Ovary (tissue), 9 donors: ENCODE measurements around the gene CMTM7. TPM values are rescaled to one million over a fixed set of nuclear protein-coding genes. Genes with fewer than 3 reads are reported as not detected.

Source experiments
- DNase-seq, 5 donors: peaks; one replicate each; pipeline ENCODE4 v3.0.0-alpha.2; 2019 to 2020
- H3K27ac ChIP-seq, 2 donors: fragments of 200-600 bp; one replicate each; pipeline versions ENCODE4 v1.5.1 to v1.8.0; 2019 to 2022
- H3K27me3 ChIP-seq: fragments of 200-600 bp; one replicate; pipeline ENCODE4 v1.8.0; 2022
- H3K36me3 ChIP-seq: fragments of 200-600 bp; sonication (generic); one replicate; pipeline ENCODE4 v1.5.1; 2019
- H3K4me1 ChIP-seq: one replicate; pipeline ENCODE4 v1.8.1; 2013; ENCODE audit warnings: mild to moderate bottlenecking, moderate library complexity; ENCODE audit not compliant: insufficient read depth
- H3K4me3 ChIP-seq: fragments of 200-600 bp; sonication (generic); one replicate; pipeline ENCODE4 v1.5.1; 2017
- H3K9me3 ChIP-seq, 2 donors: fragments of 200-600 bp in 1 of 2; sonication (generic) in 1 of 2; one replicate each; pipeline versions ENCODE4 v1.5.1 to v1.8.1; 2013 to 2019; ENCODE audit warnings: mild to moderate bottlenecking in 1 of 2, moderate library complexity in 1 of 2
- CTCF ChIP-seq, 3 donors: fragments of 450-650 bp in 2 of 3; fragments of 200-600 bp in 1 of 3; IDR thresholded peaks; one replicate each; pipeline versions ENCODE4 v1.5.1 to v1.8.0; 2016 to 2022; ENCODE audit warnings: antibody characterized with exemption in 3 of 3, mild to moderate bottlenecking in 1 of 3
- EP300 ChIP-seq: sonication (generic); formaldehyde crosslinking; IDR thresholded peaks from one replicate; pipeline ENCODE4 v1.6.1; 2017; ENCODE audit warnings: antibody characterized with exemption
- POLR2A ChIP-seq: fragments of 450-650 bp; IDR thresholded peaks from one replicate; pipeline ENCODE4 v1.6.1; 2017; ENCODE audit warnings: antibody characterized with exemption, mild to moderate bottlenecking, moderate library complexity
- WGBS, 3 donors: extraction: QIAGEN DNeasy Blood & Tissue Kit in 1 of 3; methylation state at CpG; one replicate each; pipeline versions ENCODE4 v1.1.5 to v1.1.7; 2013 to 2017; 5-methylcytosine and 5-hydroxymethylcytosine counted together
- intact Hi-C, 4 donors: fragments of 100-400 bp; cut with DNase I; formaldehyde crosslinking; loops; one replicate each; pipeline versions ENCODE4 v1.11.0 to v1.15.1; 2022 to 2023
- polyA plus RNA-seq, 2 donors: library from polyadenylated mRNA; stranded (reverse); fragments of 200-250 nt in 1 of 2; fragments of 350-450 nt in 1 of 2; fragmentation: Illumina TruSeq in 1 of 2; extraction: RNeasy Lipid Tissue Mini Kit (QIAGEN cat#74804) in 1 of 2; gene quantifications; one replicate each; pipeline ENCODE4 v1.2.3, GENCODE V29; 2013 to 2014
- total RNA-seq, 7 donors: library from RNA; depleted of rRNA in 2 of 7; stranded (reverse); fragments of >200 nt in 2 of 7; fragmentation: NEBNext Ultra II Directional in 3 of 7; extraction: Animal tissue kit (Norgen Biotek cat#: 25700) in 3 of 7; gene quantifications; one replicate each; pipeline versions ENCODE4 v1.1.0 to v1.2.4, GENCODE V29; 2016 to 2023
- donor health status: DM: no; HTN: no; CAD: no; lungs with moderate emphysema.
- donor health status: DM: no; HTN: no; CAD: no.
- donor health status: Bipolar disorder and iron deficiency.
- donor health status: DM: yes; HTN: yes; CAD: no.
- donor health status: DM: no; HTN: no; CAD: no.
- donor health status: DM: yes; HTN: yes; CAD: no.

Gene CMTM7
- total and polyA plus RNA-seq, 9 donors, result 2.7 to 63.4 (median 7.6) TPM

GRCh38 chr3:32498252-32498651, 106.6 kb downstream of the CMTM7 start:
- H3K4me1 ChIP-seq, result peaks cover 1% of the 10 kb centered on the region
- TF ChIP-seq POLR2A (no peak), EP300 (no peak), CTCF (IDR thresholded peaks at IDR 0.05) (no peak)
- WGBS, 3 donors, result 90 to 97% (median 92%) methylated on average over 3 of the region's 3 CpGs
- no peaks in the 10 kb centered on the region for H3K9me3 ChIP-seq
- H3K27me3 ChIP-seq, result no peaks in the 10 kb centered on the region
- DNase-seq, result no peak
- H3K4me3 ChIP-seq, result no peak overlapping the region
- H3K36me3 ChIP-seq, result no peaks in the 10 kb centered on the region
- no peak overlapping the region for H3K27ac ChIP-seq
- intact Hi-C loops, result no loop called here

DNA sequence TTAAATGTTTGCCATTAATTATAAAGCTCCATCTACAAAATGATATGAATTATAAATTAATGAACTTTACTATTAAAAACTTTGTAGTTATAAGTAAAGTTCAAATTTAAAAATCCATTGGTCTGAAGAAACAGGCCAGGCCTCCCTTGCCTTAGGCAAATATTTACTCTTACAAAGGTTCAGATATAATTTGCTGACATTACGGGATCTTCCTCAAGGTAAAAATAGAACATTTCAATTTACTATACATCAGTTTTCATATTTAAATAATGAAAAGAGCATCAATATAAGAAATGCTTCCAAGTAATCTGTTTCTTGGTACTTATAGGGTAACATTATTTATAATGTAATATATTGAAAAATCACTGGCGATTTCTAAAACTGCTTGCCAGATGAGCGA, 107.3 kb downstream of the CMTM7 start:
- intact Hi-C loops, result no loop called here
- Histone ChIP-seq H3K27me3 (no peaks in the 10 kb centered on the region), H3K4me1 (peaks cover 1% of the 10 kb centered on the region), H3K4me3 (no peak overlapping the region), H3K9me3 (no peaks in the 10 kb centered on the region), H3K36me3 (no peaks in the 10 kb centered on the region), H3K27ac (no peak overlapping the region)
- no peak for DNase-seq
- TF ChIP-seq CTCF (IDR thresholded peaks at IDR 0.05), result no peak
- TF ChIP-seq EP300, result no peak
- no peak for TF ChIP-seq POLR2A
- WGBS, 3 donors, result 90 to 94% (median 93%) methylated on average over 3 of the region's 3 CpGs

GRCh38 chr3:32499585-32499984, 107.9 kb downstream of the CMTM7 start:
- 91 to 94% (median 93%) methylated on average over 2 of the region's 2 CpGs for WGBS, 3 donors
- H3K4me3 ChIP-seq, result no peak overlapping the region

DNA sequence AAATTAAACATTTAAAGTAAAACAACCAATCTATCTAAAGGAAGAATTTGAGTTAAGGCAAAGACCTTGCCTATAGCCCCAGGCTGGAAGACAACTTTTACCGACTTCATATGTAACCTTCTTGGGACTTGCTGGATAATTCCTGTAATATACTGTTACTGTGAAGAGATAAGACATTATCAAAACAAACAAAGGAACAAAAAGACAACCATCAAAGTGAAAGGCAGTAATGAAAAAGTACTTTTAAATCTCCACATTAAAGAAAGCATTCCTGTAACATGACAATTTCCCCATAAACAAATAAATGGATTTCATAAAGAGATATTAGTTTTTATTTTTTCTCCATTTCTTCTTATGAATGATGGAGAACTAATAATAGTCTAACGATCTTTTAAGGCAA, 108.6 kb downstream of the CMTM7 start:
- TF ChIP-seq EP300 (no peak), POLR2A (no peak), CTCF (IDR thresholded peaks at IDR 0.05) (no peak)
- H3K9me3 ChIP-seq, result no peaks in the 10 kb centered on the region
- WGBS, 3 donors, result 28 to 45% (median 29%) methylated on average over 2 of the region's 2 CpGs
- H3K36me3 ChIP-seq, result no peaks in the 10 kb centered on the region
- DNase-seq, result no peak
- no peak overlapping the region for H3K4me3 ChIP-seq
- intact Hi-C loops, result loop anchor here in 1 of 4 donors (10.0 kb wide), 1 partner anchor 435 kb away; no protein-coding TSS in a partner anchor
- no peaks in the 10 kb centered on the region for H3K4me1 ChIP-seq
- no peaks in the 10 kb centered on the region for H3K27me3 ChIP-seq
- no peak overlapping the region for H3K27ac ChIP-seq

More at GRCh38 chr3:32499585-32499984, 107.9 kb downstream of the CMTM7 start:
- intact Hi-C loops, result no loop called here
- Histone ChIP-seq H3K4me1 (no peaks in the 10 kb centered on the region), H3K9me3 (no peaks in the 10 kb centered on the region), H3K27me3 (no peaks in the 10 kb centered on the region), H3K27ac (no peak overlapping the region), H3K36me3 (no peaks in the 10 kb centered on the region)
- TF ChIP-seq POLR2A (no peak), CTCF (IDR thresholded peaks at IDR 0.05) (no peak), EP300 (no peak)
- DNase-seq, result no peak
